Kidney (tissue), 14 donors: ENCODE results near the gene TRAF7. TPM values are rescaled to one million over a fixed set of nuclear protein-coding genes. Genes with fewer than 3 reads are reported as not detected.

Experiments
- DNase-seq, 5 donors: peaks; one replicate each; pipeline ENCODE4 v3.0.0-alpha.2; 2013 to 2020
- FAIRE-seq: peaks from 2 replicates; lab custom pipeline; 2012; peaks lifted over from hg19 to GRCh38; lab: Jason Lieb, UNC
- H3K27ac ChIP-seq, 2 donors: one replicate each; pipeline ENCODE4 v1.7.0; 2013; ENCODE audit warnings: low read depth in 2 of 2, low read length in 2 of 2, inconsistent platforms in 1 of 2
- H3K27me3 ChIP-seq: one replicate; pipeline ENCODE4 v1.7.1; 2013; ENCODE audit warnings: low read length, inconsistent platforms; ENCODE audit not compliant: control insufficient read depth, insufficient read depth
- H3K36me3 ChIP-seq, 3 donors: one replicate each; pipeline versions ENCODE4 v1.7.0 to v1.7.1; 2013; ENCODE audit warnings: low read length in 3 of 3, control low read depth in 1 of 3, inconsistent platforms in 1 of 3; ENCODE audit not compliant: insufficient read depth in 3 of 3, control insufficient read depth in 2 of 3
- H3K4me1 ChIP-seq, 3 donors: one replicate each; pipeline versions ENCODE4 v1.7.0 to v1.7.1; 2013; ENCODE audit warnings: low read length in 3 of 3, inconsistent platforms in 1 of 3, low read depth in 1 of 3; ENCODE audit not compliant: control insufficient read depth in 2 of 3, insufficient read depth in 2 of 3
- H3K4me3 ChIP-seq, 3 donors: one replicate each; pipeline versions ENCODE4 v1.7.0 to v1.8.1; 2013; ENCODE audit warnings: low read length in 3 of 3, control low read depth in 1 of 3, inconsistent platforms in 1 of 3
- H3K9ac ChIP-seq, 3 donors: one replicate each; pipeline versions ENCODE4 v1.7.0 to v1.7.1; 2013; ENCODE audit warnings: low read length in 3 of 3, control low read depth in 1 of 3, inconsistent platforms in 1 of 3
- H3K9me3 ChIP-seq, 3 donors: one replicate each; pipeline versions ENCODE4 v1.7.0 to v1.7.1; 2013; ENCODE audit warnings: low read length in 3 of 3, control low read depth in 1 of 3, inconsistent platforms in 1 of 3; ENCODE audit not compliant: control insufficient read depth in 2 of 3, insufficient read depth in 1 of 3
- intact Hi-C: fragments of 100-400 bp; cut with DNase I; formaldehyde crosslinking; loops from one replicate; pipeline ENCODE4 v1.11.1; 2022
- polyA plus RNA-seq: library from polyadenylated mRNA; stranded (reverse); fragments of 350-450 nt; fragmentation: Illumina TruSeq; extraction: RNeasy Lipid Tissue Mini Kit (QIAGEN cat#74804); gene quantifications from one replicate; pipeline ENCODE4 v1.2.3, GENCODE V29; 2014; ENCODE audit warnings: low read depth, low replicate concordance; ENCODE audit not compliant: insufficient read depth
- total RNA-seq: library from RNA; stranded (reverse); fragmentation: NEBNext Ultra II Directional; extraction: Animal tissue kit (Norgen Biotek cat#: 25700); gene quantifications from one replicate; pipeline ENCODE4 v1.2.1, GENCODE V29; 2021
- TF ChIP-seq, protein P1 (sequence below): IDR thresholded peaks from 3 replicates; pipeline ENCODE4 v1.5.1; 2012; ENCODE audit warnings: mild to moderate bottlenecking, moderate library complexity, borderline replicate concordance; ENCODE audit not compliant: insufficient read depth; ENCODE audit errors: extremely low read depth
- donor health status: control.
- donor health status: control.
- donor health status: control.
- donor health status: control.
- donor health status: control.
- donor health status: DM: yes; HTN: yes; CAD: no.
- donor health status: Normal renal cell carcinoma (clear cell type).

The TRAF7 gene
- total and polyA plus RNA-seq, 2 donors from 2014 or later = 26.1 to 66.8 TPM

DNA sequence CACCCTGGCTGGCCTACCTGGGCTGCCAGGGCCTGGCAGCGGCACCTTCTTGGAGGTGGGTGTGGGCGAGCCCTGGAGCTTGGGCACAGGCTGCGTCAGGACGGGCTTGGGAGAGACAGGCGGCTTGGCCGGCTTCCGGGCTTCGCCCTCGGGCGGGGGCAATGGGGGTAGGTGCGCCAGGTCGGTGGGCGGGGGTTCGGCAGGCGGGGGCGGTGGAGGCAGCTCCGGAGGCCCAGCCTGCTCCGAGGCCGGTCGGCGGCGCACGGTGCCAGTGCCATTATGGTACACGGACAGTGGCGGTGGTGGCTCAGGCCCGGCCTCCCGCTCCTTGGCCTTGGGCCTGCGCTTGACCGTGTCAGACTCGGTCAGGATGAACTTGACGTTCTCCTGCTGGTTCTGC, 24.0 kb downstream of the TRAF7 start:
- TF ChIP-seq, protein P1, sequence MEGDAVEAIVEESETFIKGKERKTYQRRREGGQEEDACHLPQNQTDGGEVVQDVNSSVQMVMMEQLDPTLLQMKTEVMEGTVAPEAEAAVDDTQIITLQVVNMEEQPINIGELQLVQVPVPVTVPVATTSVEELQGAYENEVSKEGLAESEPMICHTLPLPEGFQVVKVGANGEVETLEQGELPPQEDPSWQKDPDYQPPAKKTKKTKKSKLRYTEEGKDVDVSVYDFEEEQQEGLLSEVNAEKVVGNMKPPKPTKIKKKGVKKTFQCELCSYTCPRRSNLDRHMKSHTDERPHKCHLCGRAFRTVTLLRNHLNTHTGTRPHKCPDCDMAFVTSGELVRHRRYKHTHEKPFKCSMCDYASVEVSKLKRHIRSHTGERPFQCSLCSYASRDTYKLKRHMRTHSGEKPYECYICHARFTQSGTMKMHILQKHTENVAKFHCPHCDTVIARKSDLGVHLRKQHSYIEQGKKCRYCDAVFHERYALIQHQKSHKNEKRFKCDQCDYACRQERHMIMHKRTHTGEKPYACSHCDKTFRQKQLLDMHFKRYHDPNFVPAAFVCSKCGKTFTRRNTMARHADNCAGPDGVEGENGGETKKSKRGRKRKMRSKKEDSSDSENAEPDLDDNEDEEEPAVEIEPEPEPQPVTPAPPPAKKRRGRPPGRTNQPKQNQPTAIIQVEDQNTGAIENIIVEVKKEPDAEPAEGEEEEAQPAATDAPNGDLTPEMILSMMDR = no peak
- FAIRE-seq = no peak
- no peak overlapping the region for H3K4me3 ChIP-seq

DNA sequence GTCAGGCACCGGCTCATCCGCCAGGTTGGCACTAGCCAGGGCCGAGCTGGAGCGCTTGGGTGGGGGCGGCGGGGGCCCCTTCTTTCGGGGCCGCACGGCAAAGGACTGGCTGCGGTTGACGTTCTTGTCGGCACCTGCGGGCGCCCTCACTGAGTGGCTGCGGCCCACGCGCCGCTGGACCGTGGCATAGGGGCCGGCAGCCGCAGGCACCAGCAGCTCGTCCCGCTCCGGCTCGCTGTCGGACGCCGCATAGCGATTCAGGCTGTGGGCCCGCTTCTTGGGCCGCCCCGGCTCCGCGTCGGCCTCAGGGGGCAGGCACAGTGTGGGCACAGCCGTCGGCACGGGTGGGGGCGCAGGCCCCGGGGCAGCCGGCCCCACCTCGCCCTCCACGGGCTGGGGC, 24.9 kb downstream of the TRAF7 start:
- FAIRE-seq (no peak), DNase-seq (no peak)
- H3K27ac ChIP-seq = no peak overlapping the region
- no peaks in the 10 kb centered on the region for H3K27me3 ChIP-seq
- no peaks in the 10 kb centered on the region for H3K9me3 ChIP-seq
- peaks cover 0 to 3% (median 2%) of the 10 kb centered on the region in 3 donors for H3K36me3 ChIP-seq
- no peaks in the 10 kb centered on the region for H3K4me1 ChIP-seq
- TF ChIP-seq, protein P1 = no peak
- no peak overlapping the region for H3K9ac ChIP-seq
- intact Hi-C loops = no loop called here
- H3K4me3 ChIP-seq = no peak overlapping the region

More for the DNA sequence above, 24.0 kb downstream of the TRAF7 start:
- no peaks in the 10 kb centered on the region for H3K4me1 ChIP-seq
- no peaks in the 10 kb centered on the region for H3K9me3 ChIP-seq
- H3K27ac ChIP-seq = no peak overlapping the region
- H3K27me3 ChIP-seq = no peaks in the 10 kb centered on the region
- no peak for DNase-seq
- intact Hi-C loops = no loop called here
- H3K36me3 ChIP-seq = peaks cover 0 to 7% (median 6%) of the 10 kb centered on the region in 3 donors
- no peak overlapping the region for H3K9ac ChIP-seq

GRCh38 chr16:2180962-2181923, 25.7 kb downstream of the TRAF7 start:
- no peak overlapping the region for H3K27ac ChIP-seq
- no peaks in the 10 kb centered on the region for H3K27me3 ChIP-seq
- H3K9ac ChIP-seq = no peak overlapping the region
- intact Hi-C loops = no loop called here
- no peaks in the 10 kb centered on the region for H3K9me3 ChIP-seq
- DNase-seq (no peak), FAIRE-seq (no peak)
- no peaks in the 10 kb centered on the region for H3K36me3 ChIP-seq
- TF ChIP-seq, protein P1 = no peak
- H3K4me1 ChIP-seq = no peaks in the 10 kb centered on the region
- no peak overlapping the region for H3K4me3 ChIP-seq
